SH-SY5Y (cell line): Measurements from ENCODE around the gene SNCB.

Experiments
- GATA2 ChIP-seq: IDR thresholded peaks from 2 replicates; pipeline ENCODE4 v1.6.1; 2011; ENCODE audit warnings: mild to moderate bottlenecking, low read depth, low read length
- GATA3 ChIP-seq: IDR thresholded peaks from 2 replicates; pipeline ENCODE4 v1.6.1; 2011; ENCODE audit warnings: low read depth, mild to moderate bottlenecking, low read length, moderate library complexity

DNA sequence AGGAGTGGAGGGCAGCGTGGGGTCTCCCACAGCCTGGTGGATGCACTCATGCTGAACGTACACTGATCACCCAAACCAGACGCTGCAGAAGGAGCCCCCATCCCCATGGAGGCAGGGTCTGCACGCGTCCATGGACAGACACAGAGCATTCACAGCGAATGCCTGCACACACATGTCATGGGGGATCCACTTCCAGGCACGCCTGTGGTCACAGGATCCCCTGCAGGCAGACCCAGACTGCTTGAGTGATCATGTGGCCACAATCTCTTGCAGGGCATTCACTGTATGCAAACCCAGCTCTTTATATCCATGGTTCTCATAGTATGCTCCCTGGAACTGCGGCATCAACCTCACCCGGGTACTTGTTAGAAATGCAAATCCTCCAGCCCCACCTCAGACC is 5.4 kb downstream of the SNCB start:
- no peak for TF ChIP-seq GATA2
- no peak for TF ChIP-seq GATA3
